Sigmoid colon (tissue), 4 donors: ENCODE data around the gene SRP9.

Experiments
- CTCF ChIP-seq, 4 experiments: fragments of 450-650 bp in 3 of 4; fragments of 200-600 bp in 1 of 4; IDR thresholded peaks; one replicate each; pipeline ENCODE4 v1.5.1; 2016 to 2019; ENCODE audit warnings: antibody characterized with exemption in 4 of 4, mild to moderate bottlenecking in 3 of 4, moderate library complexity in 2 of 4
- EP300 ChIP-seq, 4 donors: sonication (generic); formaldehyde crosslinking; IDR thresholded peaks; one replicate each; pipeline ENCODE4 v1.6.1; 2017; ENCODE audit warnings: antibody characterized with exemption in 4 of 4
- POLR2A ChIP-seq, 2 donors: fragments of 450-650 bp; IDR thresholded peaks; one replicate each; pipeline ENCODE4 v1.6.1; 2016; ENCODE audit warnings: antibody characterized with exemption in 2 of 2, mild to moderate bottlenecking in 2 of 2, moderate library complexity in 2 of 2
- POLR2AphosphoS5 ChIP-seq, 4 donors: sonication (generic); formaldehyde crosslinking; IDR thresholded peaks; one replicate each; pipeline ENCODE4 v1.6.1; 2017; ENCODE audit warnings: antibody characterized with exemption in 4 of 4

- TF ChIP-seq POLR2A (IDR thresholded peaks at IDR 0.05) (no peak), CTCF (IDR thresholded peaks at IDR 0.05) (no peak), POLR2AphosphoS5 (IDR thresholded peaks at IDR 0.05) (peak; percentile 18 to 79 (median 44)), EP300 (IDR thresholded peaks at IDR 0.05) (no peak)
These were observed 32.4 kb upstream of the SRP9 start for GRCh38 chr1:225745273-225745672.
